Endodermal cell (in vitro differentiated cells): Measurements from ENCODE around the gene AFF3. TPM values are rescaled to one million over a fixed set of nuclear protein-coding genes. Genes with fewer than 3 reads are reported as not detected.

Experiments used
- DNase-seq: peaks from one replicate; pipeline ENCODE4 v3.0.0-alpha.2; 2017
- H3K27ac ChIP-seq: 2 replicates; pipeline ENCODE4 v1.5.1; 2013; ENCODE audit warnings: mild to moderate bottlenecking, low read depth, low read length, moderate library complexity
- H3K27me3 ChIP-seq: 2 replicates; pipeline ENCODE4 v1.6.1; 2013; ENCODE audit warnings: mild to moderate bottlenecking, low read length, moderate library complexity; ENCODE audit not compliant: insufficient read depth, control insufficient read depth, poor library complexity, severe bottlenecking
- H3K36me3 ChIP-seq: 2 replicates; pipeline ENCODE4 v1.7.0; 2013; ENCODE audit warnings: mild to moderate bottlenecking, low read length, moderate library complexity; ENCODE audit not compliant: control insufficient read depth, insufficient read depth
- H3K4me1 ChIP-seq: one replicate; pipeline ENCODE4 v1.7.0; 2013; ENCODE audit warnings: low read length; ENCODE audit not compliant: control insufficient read depth, insufficient read depth
- H3K4me3 ChIP-seq: 2 replicates; pipeline ENCODE4 v1.5.1; 2013; ENCODE audit warnings: mild to moderate bottlenecking, low read length, moderate library complexity
- H3K9ac ChIP-seq: 2 replicates; pipeline ENCODE4 v1.6.1; 2013; ENCODE audit warnings: mild to moderate bottlenecking, low read length, moderate library complexity; ENCODE audit not compliant: poor library complexity, severe bottlenecking; ENCODE audit errors: extremely low read depth
- H3K9me3 ChIP-seq: 2 replicates; pipeline ENCODE4 v1.6.1; 2013; ENCODE audit warnings: mild to moderate bottlenecking, low read length, moderate library complexity; ENCODE audit not compliant: control insufficient read depth
- H3K27ac Mint-ChIP-seq: 2 replicates; pipeline ENCODE4 v1.8.0; 2020; ENCODE audit warnings: mixed read lengths
- H3K27me3 Mint-ChIP-seq: 2 replicates; pipeline ENCODE4 v1.8.0; 2021; ENCODE audit warnings: mild to moderate bottlenecking, mixed read lengths; ENCODE audit not compliant: insufficient read depth
- H3K36me3 Mint-ChIP-seq: 2 replicates; pipeline ENCODE4 v1.8.0; 2020; ENCODE audit warnings: low read depth, mixed read lengths
- H3K4me1 Mint-ChIP-seq: 2 replicates; pipeline ENCODE4 v1.8.0; 2020; ENCODE audit warnings: mixed read lengths
- H3K4me3 Mint-ChIP-seq: 2 replicates; pipeline ENCODE4 v1.8.0; 2020; ENCODE audit warnings: mild to moderate bottlenecking, moderate library complexity, mixed read lengths
- H3K9me3 Mint-ChIP-seq: 2 replicates; pipeline ENCODE4 v1.8.0; 2020; ENCODE audit warnings: mild to moderate bottlenecking, mixed read lengths
- CTCF ChIP-seq: fragments of 200-600 bp; sonication (generic); conservative IDR thresholded peaks from 2 replicates; pipeline ENCODE4 v1.5.0; 2021; ENCODE audit warnings: antibody characterized with exemption, mild to moderate bottlenecking
- WGBS, 2 experiments: methylation state at CpG; one replicate each; pipeline versions ENCODE4 v1.1.5 to v1.1.7; 2013; ENCODE audit warnings: missing lambda C conversion rate in 2 of 2, mixed read lengths in 1 of 2; ENCODE audit not compliant: insufficient coverage in 1 of 2, insufficient read length in 1 of 2; 5-methylcytosine and 5-hydroxymethylcytosine counted together
- total RNA-seq, 2 donors: library from RNA; stranded (reverse); fragmentation: NEBNext Ultra II Directional in 1 of 2; extraction: Animal tissue kit (Norgen Biotek cat#: 25700) in 1 of 2; gene quantifications; 2 replicates in 1 of 2; 3 replicates in 1 of 2; pipeline ENCODE4 v1.2.1, GENCODE V29; 2021

AFF3 gene
- total RNA-seq, 2 donors from 2014 or later: 0.62 to 0.73 TPM

- Histone ChIP-seq H3K4me1 (no peaks in the 10 kb centered on the region), H3K27ac (no peak overlapping the region), H3K9ac (no peak overlapping the region), H3K9me3 (peaks cover 2% of the 10 kb centered on the region), H3K27me3 (no peaks in the 10 kb centered on the region), H3K4me3 (no peak overlapping the region), H3K36me3 (no peaks in the 10 kb centered on the region)
- DNase-seq: no peak
- TF ChIP-seq CTCF: no peak
- no peaks in the 10 kb centered on the region for H3K27me3 Mint-ChIP-seq
- no peaks in the 10 kb centered on the region for H3K4me1 Mint-ChIP-seq
- H3K36me3 Mint-ChIP-seq: no peaks in the 10 kb centered on the region
- H3K27ac Mint-ChIP-seq: no peak overlapping the region
- 90% methylated on average over 5 to 6 of the region's 6 CpGs for WGBS, 2 experiments
- no peaks in the 10 kb centered on the region for H3K9me3 Mint-ChIP-seq
- H3K4me3 Mint-ChIP-seq: no peak overlapping the region
Measured at GRCh38 chr2:99763764-99764163, 378.6 kb downstream of the AFF3 start.

DNA sequence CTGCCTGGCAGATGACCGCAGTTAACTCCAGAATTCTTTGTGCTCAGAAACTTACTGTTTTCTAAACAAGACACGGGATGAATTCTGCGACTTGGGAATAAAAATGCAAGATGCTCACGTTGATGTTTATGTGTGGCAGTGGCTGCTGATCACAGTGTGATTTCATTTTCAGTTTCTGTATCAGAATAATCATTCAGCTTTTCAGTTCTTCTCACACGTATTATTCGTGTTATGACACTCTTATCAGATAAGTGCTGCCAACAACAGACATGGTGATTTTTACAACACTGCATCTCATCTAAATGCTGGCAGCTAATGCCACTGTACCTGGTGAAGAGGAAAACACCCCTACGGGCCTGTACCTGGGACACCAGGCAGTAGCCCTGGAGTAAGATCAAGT, 379.7 kb downstream of the AFF3 start:
- WGBS, 2 experiments: 94% methylated on average over 4 to 7 of the region's 7 CpGs
- Mint-ChIP-seq H3K4me3 (no peak overlapping the region), H3K27me3 (no peaks in the 10 kb centered on the region), H3K27ac (no peak overlapping the region), H3K4me1 (no peaks in the 10 kb centered on the region), H3K36me3 (no peaks in the 10 kb centered on the region), H3K9me3 (no peaks in the 10 kb centered on the region)
- Histone ChIP-seq H3K27me3 (no peaks in the 10 kb centered on the region), H3K9ac (no peak overlapping the region), H3K4me3 (no peak overlapping the region), H3K9me3 (no peaks in the 10 kb centered on the region), H3K27ac (no peak overlapping the region), H3K4me1 (no peaks in the 10 kb centered on the region), H3K36me3 (no peaks in the 10 kb centered on the region)
- DNase-seq: no peak
- TF ChIP-seq CTCF: no peak

DNA sequence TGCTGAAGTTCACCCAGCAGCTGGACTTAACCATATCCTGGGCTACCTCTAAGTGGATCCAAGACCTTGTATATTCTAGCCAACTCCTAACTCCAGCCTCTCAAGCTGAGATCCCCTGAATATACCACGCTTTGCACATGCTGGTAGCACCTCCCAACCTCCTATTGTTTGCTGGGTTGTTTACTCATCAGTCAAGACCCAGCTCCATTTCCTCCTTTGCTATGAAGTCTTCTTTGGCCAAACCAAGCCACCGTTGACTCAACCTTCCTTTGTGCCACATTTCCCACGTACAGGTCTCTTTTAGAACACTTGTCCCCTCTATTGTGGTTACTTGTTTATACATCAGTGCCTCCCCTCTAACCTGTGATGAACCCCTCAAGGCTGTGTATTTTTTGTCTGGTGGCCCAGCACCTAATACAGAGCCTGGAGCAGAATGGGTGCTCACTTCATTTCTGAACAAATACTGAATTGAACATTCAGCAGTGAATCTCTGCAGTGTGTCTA, 384.7 kb downstream of the AFF3 start:
- Histone ChIP-seq H3K4me1 (no peaks in the 10 kb centered on the region), H3K4me3 (no peak overlapping the region), H3K27me3 (no peaks in the 10 kb centered on the region), H3K36me3 (no peaks in the 10 kb centered on the region), H3K9ac (no peak overlapping the region), H3K9me3 (no peaks in the 10 kb centered on the region), H3K27ac (no peak overlapping the region)
- no peak for TF ChIP-seq CTCF
- no peak for DNase-seq
- no peaks in the 10 kb centered on the region for H3K9me3 Mint-ChIP-seq
- H3K36me3 Mint-ChIP-seq: no peaks in the 10 kb centered on the region
- no peak overlapping the region for H3K4me3 Mint-ChIP-seq
- no peaks in the 10 kb centered on the region for H3K4me1 Mint-ChIP-seq
- 82 to 90% methylated on average over 2 to 3 of the region's 3 CpGs for WGBS, 2 experiments
- H3K27ac Mint-ChIP-seq: no peak overlapping the region
- peaks cover 8% of the 10 kb centered on the region for H3K27me3 Mint-ChIP-seq
